HG03469 (cell line): ENCODE results near the gene TULP1.
"Not testable (repeated sequence)": the region's sequence is repeated elsewhere in the genome, so short reads cannot be mapped to it uniquely, and the experiment has no call there.

Experiments
- ATAC-seq: cut with Tn5 transposase; IDR thresholded peaks from one replicate; pipeline ENCODE4 v1.9.1; 2021; ENCODE audit warnings: mild to moderate bottlenecking, moderate library complexity, moderate number of reproducible peaks; ENCODE audit not compliant: unreplicated experiment

The TULP1 gene

GRCh38 chr6:35512740-35513139 lies at the start of gene TULP1:
Gene TULP1, minus strand, starts transcription at chr6:35512896. Its CDS starts 38 bp downstream, at chr6:35512858.
- ATAC-seq, result no peak

- no peak for ATAC-seq
Observed at GRCh38 chr6:35562060-35562459, 49.4 kb upstream of the TULP1 start.

GRCh38 chr6:35561113-35561512 lies 48.4 kb upstream of the TULP1 start:
- ATAC-seq, result no peak

GRCh38 chr6:35558571-35558970 lies 45.9 kb upstream of the TULP1 start:
- ATAC-seq, result no peak

GRCh38 chr6:35557239-35557638 lies 44.5 kb upstream of the TULP1 start:
- no peak for ATAC-seq

GRCh38 chr6:35554811-35555210 lies 42.1 kb upstream of the TULP1 start:
- no peak for ATAC-seq

GRCh38 chr6:35553315-35553714 lies 40.6 kb upstream of the TULP1 start:
- no peak for ATAC-seq

- no peak for ATAC-seq
Observed at GRCh38 chr6:35552285-35552917, 39.7 kb upstream of the TULP1 start.

GRCh38 chr6:35550437-35550836 lies 37.7 kb upstream of the TULP1 start:
- no peak for ATAC-seq

GRCh38 chr6:35547676-35548075 lies 35.0 kb upstream of the TULP1 start:
- ATAC-seq, result no peak

- ATAC-seq, result no peak
Observed at GRCh38 chr6:35544769-35545361, 32.2 kb upstream of the TULP1 start.

- no peak for ATAC-seq
Observed at GRCh38 chr6:35543459-35544193, 30.9 kb upstream of the TULP1 start.

GRCh38 chr6:35541836-35542235 lies 29.1 kb upstream of the TULP1 start:
- no peak for ATAC-seq

- no peak for ATAC-seq
Observed at GRCh38 chr6:35539223-35539622, 26.5 kb upstream of the TULP1 start.

GRCh38 chr6:35535847-35536246 lies 23.2 kb upstream of the TULP1 start:
- not testable (repeated sequence) for ATAC-seq

- no peak for ATAC-seq
Observed at GRCh38 chr6:35534407-35535170, 21.9 kb upstream of the TULP1 start.

GRCh38 chr6:35533981-35534380 lies 21.3 kb upstream of the TULP1 start:
- no peak for ATAC-seq

- ATAC-seq, result no peak
Observed at GRCh38 chr6:35532126-35532525, 19.4 kb upstream of the TULP1 start.

- ATAC-seq, result no peak
Observed at GRCh38 chr6:35524380-35525020, 11.8 kb upstream of the TULP1 start.

- no peak for ATAC-seq
Observed at GRCh38 chr6:35522660-35523658, 10.3 kb upstream of the TULP1 start.
